ENCODE results near the gene SRPRB. TPM values are rescaled to one million over a fixed set of nuclear protein-coding genes. Genes with fewer than 3 reads are reported as not detected.
A peak's percentile ranks its signal among the peaks of the same experiment; 100 is the strongest.

The SRPRB gene
- total and polyA plus RNA-seq, 2 experiments from 2014 or later, result 25.6 to 36.0 TPM

GRCh38 chr3:133758964-133759739, 46.5 kb upstream of the SRPRB start:
- Mint-ChIP-seq H3K4me1 (peaks cover 18% of the 10 kb centered on the region), H3K9me3 (no peaks in the 10 kb centered on the region), H3K36me3 (ENCODE audit: low read depth) (no peaks in the 10 kb centered on the region), H3K4me3 (no peak overlapping the region), H3K27me3 (ENCODE audit: insufficient read depth, low read depth, poor library complexity) (peaks cover 6% of the 10 kb centered on the region), H3K27ac (no peak overlapping the region)
- TF ChIP-seq NANOG (IDR thresholded peaks at IDR 0.05; ENCODE audit: borderline replicate concordance) (no peak), ZNF114 (CRISPR knock-in tag; IDR thresholded peaks at IDR 0.05) (no peak)
- Histone ChIP-seq H3K36me3 (ENCODE audit: insufficient read depth) (no peaks in the 10 kb centered on the region), H3F3A (replicated peaks; ENCODE audit: low read depth) (no peaks in the 10 kb centered on the region), H3K4me1 (ENCODE audit: insufficient read depth) (peaks cover 7% of the 10 kb centered on the region; the same call in 1 of the 2 replicates), H4K20me1 (replicated peaks; ENCODE audit: insufficient read depth) (no peaks in the 10 kb centered on the region), H3K27ac (ENCODE audit: low read depth) (no peak overlapping the region), H3K4me2 (no peak overlapping the region), H3K27me3 (ENCODE audit: insufficient read depth) (no peaks in the 10 kb centered on the region), H2AFZ (peak overlapping the region; percentile 78; the same call in 1 of the 2 replicates), H3K4me3 (no peak overlapping the region), H3K79me2 (replicated peaks; ENCODE audit: insufficient read depth) (no peaks in the 10 kb centered on the region), H3K9me2 (ENCODE audit: insufficient read depth) (0 out of 2 replicates have a peak, but pooled peaks cover 5% of the 10 kb centered on the region)
- DNase-seq (ENCODE audit: low spot score), result no peak
- peak; percentile 61 for ATAC-seq

DNA sequence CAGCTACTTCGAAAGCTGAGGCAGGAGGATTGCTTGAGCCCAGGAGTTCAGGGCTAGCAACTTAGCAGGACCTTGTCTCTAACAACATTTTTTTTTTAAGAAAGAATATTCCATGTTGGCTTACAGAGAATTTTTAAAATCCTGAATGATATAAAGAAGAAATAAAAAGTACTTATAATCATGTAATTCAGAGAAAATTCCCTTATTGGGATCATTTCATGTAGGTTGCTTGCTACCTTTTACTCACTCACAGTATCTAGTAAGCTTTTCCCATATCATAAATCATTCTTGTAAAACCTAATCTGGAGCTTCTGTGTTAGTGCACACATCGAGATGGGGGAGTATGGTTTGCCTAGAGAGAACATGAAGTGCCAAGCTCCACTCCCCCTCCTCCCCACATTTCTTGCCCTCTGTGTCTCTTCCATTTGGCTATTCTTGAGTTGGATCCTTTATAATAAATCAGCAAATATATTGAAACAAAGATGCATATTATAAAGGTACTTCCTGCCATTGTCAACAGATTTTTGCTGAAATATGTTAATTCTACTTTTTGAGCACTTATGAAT, 45.8 kb upstream of the SRPRB start:
- H3K27me3 Mint-ChIP-seq (ENCODE audit: insufficient read depth, low read depth, poor library complexity), result peaks cover 6% of the 10 kb centered on the region
- ATAC-seq, result no peak

More for the DNA sequence above, 45.8 kb upstream of the SRPRB start:
- H3K4me1 ChIP-seq (ENCODE audit: insufficient read depth), result peaks cover 7% of the 10 kb centered on the region; the same call in 1 of the 2 replicates
- H3K36me3 Mint-ChIP-seq (ENCODE audit: low read depth), result no peaks in the 10 kb centered on the region
- no peaks in the 10 kb centered on the region for H3K79me2 ChIP-seq (replicated peaks; ENCODE audit: insufficient read depth)
- H3K4me2 ChIP-seq, result no peak overlapping the region
- H3K27ac ChIP-seq (ENCODE audit: low read depth), result no peak overlapping the region
- peak overlapping the region; percentile 78; the same call in 1 of the 2 replicates for H2AFZ ChIP-seq
- TF ChIP-seq REST (IDR thresholded peaks at IDR 0.05; ENCODE audit: unreplicated experiment), result no peak
- H3K27me3 ChIP-seq (ENCODE audit: insufficient read depth), result no peaks in the 10 kb centered on the region
- DNase-seq (ENCODE audit: low spot score), result no peak
- H3K4me3 Mint-ChIP-seq, result no peak overlapping the region
- no peak overlapping the region for H3K4me3 ChIP-seq
- peaks cover 18% of the 10 kb centered on the region for H3K4me1 Mint-ChIP-seq
- 0 out of 2 replicates have a peak, but pooled peaks cover 5% of the 10 kb centered on the region for H3K9me2 ChIP-seq (ENCODE audit: insufficient read depth)
- H4K20me1 ChIP-seq (replicated peaks; ENCODE audit: insufficient read depth), result no peaks in the 10 kb centered on the region
- no peaks in the 10 kb centered on the region for H3K9me3 Mint-ChIP-seq
- H3K27ac Mint-ChIP-seq, result no peak overlapping the region
- H3F3A ChIP-seq (replicated peaks; ENCODE audit: low read depth), result no peaks in the 10 kb centered on the region
- no peaks in the 10 kb centered on the region for H3K36me3 ChIP-seq (ENCODE audit: insufficient read depth)
